ENCODE measurements around the gene CLCN1.
"Not testable (repeated sequence)": the region's sequence is repeated elsewhere in the genome, so short reads cannot be mapped to it uniquely, and the experiment has no call there.

Gene CLCN1

GRCh38 chr7:143384661-143385631 lies 69.0 kb downstream of the CLCN1 start:
- DNase-seq (ENCODE audit: low spot score): no peak

GRCh38 chr7:143385891-143386781 lies 70.2 kb downstream of the CLCN1 start:
- no peak for DNase-seq (ENCODE audit: low spot score)

GRCh38 chr7:143387156-143387975 lies 71.5 kb downstream of the CLCN1 start:
- DNase-seq (ENCODE audit: low spot score): no peak

- no peak for DNase-seq (ENCODE audit: low spot score)
These were observed 72.1 kb downstream of the CLCN1 start for GRCh38 chr7:143388051-143388450.

GRCh38 chr7:143388491-143389101 lies 72.7 kb downstream of the CLCN1 start:
- no peak for DNase-seq (ENCODE audit: low spot score)

- DNase-seq (ENCODE audit: low spot score): no peak
These were observed 73.6 kb downstream of the CLCN1 start for GRCh38 chr7:143389316-143390103.

- DNase-seq (ENCODE audit: low spot score): no peak
These were observed 74.3 kb downstream of the CLCN1 start for GRCh38 chr7:143390104-143390772.

- DNase-seq (ENCODE audit: low spot score): no peak
These were observed 74.9 kb downstream of the CLCN1 start for GRCh38 chr7:143390773-143391317.

- no peak for DNase-seq (ENCODE audit: low spot score)
These were observed 75.8 kb downstream of the CLCN1 start for GRCh38 chr7:143391462-143392404.

GRCh38 chr7:143392427-143392826 lies 76.5 kb downstream of the CLCN1 start:
- DNase-seq (ENCODE audit: low spot score): not testable (repeated sequence)

GRCh38 chr7:143392875-143393266 lies 77.0 kb downstream of the CLCN1 start:
- no peak for DNase-seq (ENCODE audit: low spot score)

GRCh38 chr7:143393267-143394041 lies 77.5 kb downstream of the CLCN1 start:
- peak; percentile 89 for DNase-seq (ENCODE audit: low spot score)

- DNase-seq (ENCODE audit: low spot score): no peak
These were observed 78.2 kb downstream of the CLCN1 start for GRCh38 chr7:143394068-143394467.

- no peak for DNase-seq (ENCODE audit: low spot score)
These were observed 78.9 kb downstream of the CLCN1 start for GRCh38 chr7:143394777-143395176.

GRCh38 chr7:143395187-143396149 lies 79.6 kb downstream of the CLCN1 start:
- peak; percentile 85 for DNase-seq (ENCODE audit: low spot score)

GRCh38 chr7:143396182-143396581 lies 80.3 kb downstream of the CLCN1 start:
- DNase-seq (ENCODE audit: low spot score): no peak

Measured in HuH-7.5 (cell line).